ENCODE results near the gene HBEGF. TPM values are rescaled to one million over a fixed set of nuclear protein-coding genes. Genes with fewer than 3 reads are reported as not detected.

The HBEGF gene
- total and polyA plus RNA-seq, 2 experiments from 2014 or later: 6.7 to 7.2 TPM

DNA sequence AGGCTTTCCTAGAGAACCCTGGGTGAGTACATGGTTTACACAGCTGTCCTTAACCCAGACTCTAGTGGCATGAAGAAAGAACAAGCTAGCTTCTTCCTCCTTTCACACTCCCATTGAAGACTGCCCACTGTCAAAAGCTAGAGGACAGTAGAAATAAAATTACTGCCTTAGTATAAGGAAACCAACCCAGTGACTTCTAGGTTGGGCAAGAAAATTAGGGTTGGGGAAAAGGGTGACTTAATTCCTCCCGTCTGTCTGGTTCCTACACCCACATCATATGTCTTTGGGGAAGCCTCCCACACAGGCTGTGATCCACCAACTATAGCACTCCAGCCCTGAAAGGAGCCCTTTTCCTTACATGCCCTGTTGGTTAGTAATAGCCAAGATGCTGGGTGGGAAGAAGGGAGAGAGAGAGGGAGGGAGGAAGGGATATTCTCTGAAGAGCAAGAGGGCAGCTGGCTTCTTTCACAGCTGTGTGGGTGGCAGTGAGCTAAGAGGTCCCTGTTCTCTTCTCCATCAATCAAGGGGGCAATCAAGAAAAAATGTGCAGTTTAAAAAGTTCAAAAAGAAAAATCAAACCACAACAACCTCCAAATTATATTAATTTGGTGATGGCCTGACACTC lies 21.7 kb downstream of the HBEGF start:
- WGBS (ENCODE audit: low lambda C conversion rate, missing lambda C conversion rate): 78% methylated on average over 1 of the region's 1 CpG
- no peaks in the 10 kb centered on the region for H3K79me2 ChIP-seq
- H3K27ac ChIP-seq: no peak overlapping the region
- H3K4me2 ChIP-seq: no peak overlapping the region
- H3K36me3 ChIP-seq (replicated peaks; ENCODE audit: insufficient read depth, low read depth): no peaks in the 10 kb centered on the region
- no peaks in the 10 kb centered on the region for H3K27me3 ChIP-seq
- no peak overlapping the region for H3K4me3 ChIP-seq
- H2AFZ ChIP-seq: no peak overlapping the region
- H3K4me1 ChIP-seq (ENCODE audit: insufficient read depth): peaks cover 15% of the 10 kb centered on the region
- no peaks in the 10 kb centered on the region for H4K20me1 ChIP-seq (ENCODE audit: insufficient read depth, poor library complexity, severe bottlenecking)
- DNase-seq (ENCODE audit: low spot score): no peak
- H3K9me2 ChIP-seq (replicated peaks; ENCODE audit: insufficient read depth): no peaks in the 10 kb centered on the region
- TF ChIP-seq EZH2phosphoT487 (IDR thresholded peaks at IDR 0.05; ENCODE audit: low read depth, severe bottlenecking, unreplicated experiment) (no peak), EZH2 (IDR thresholded peaks at IDR 0.05; ENCODE audit: borderline replicate concordance) (no peak)
- TF ChIP-seq, protein P1, sequence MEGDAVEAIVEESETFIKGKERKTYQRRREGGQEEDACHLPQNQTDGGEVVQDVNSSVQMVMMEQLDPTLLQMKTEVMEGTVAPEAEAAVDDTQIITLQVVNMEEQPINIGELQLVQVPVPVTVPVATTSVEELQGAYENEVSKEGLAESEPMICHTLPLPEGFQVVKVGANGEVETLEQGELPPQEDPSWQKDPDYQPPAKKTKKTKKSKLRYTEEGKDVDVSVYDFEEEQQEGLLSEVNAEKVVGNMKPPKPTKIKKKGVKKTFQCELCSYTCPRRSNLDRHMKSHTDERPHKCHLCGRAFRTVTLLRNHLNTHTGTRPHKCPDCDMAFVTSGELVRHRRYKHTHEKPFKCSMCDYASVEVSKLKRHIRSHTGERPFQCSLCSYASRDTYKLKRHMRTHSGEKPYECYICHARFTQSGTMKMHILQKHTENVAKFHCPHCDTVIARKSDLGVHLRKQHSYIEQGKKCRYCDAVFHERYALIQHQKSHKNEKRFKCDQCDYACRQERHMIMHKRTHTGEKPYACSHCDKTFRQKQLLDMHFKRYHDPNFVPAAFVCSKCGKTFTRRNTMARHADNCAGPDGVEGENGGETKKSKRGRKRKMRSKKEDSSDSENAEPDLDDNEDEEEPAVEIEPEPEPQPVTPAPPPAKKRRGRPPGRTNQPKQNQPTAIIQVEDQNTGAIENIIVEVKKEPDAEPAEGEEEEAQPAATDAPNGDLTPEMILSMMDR (IDR thresholded peaks at IDR 0.05; ENCODE audit: poor library complexity): no peak
- H3K9me3 ChIP-seq (ENCODE audit: low read depth): no peaks in the 10 kb centered on the region

DNA sequence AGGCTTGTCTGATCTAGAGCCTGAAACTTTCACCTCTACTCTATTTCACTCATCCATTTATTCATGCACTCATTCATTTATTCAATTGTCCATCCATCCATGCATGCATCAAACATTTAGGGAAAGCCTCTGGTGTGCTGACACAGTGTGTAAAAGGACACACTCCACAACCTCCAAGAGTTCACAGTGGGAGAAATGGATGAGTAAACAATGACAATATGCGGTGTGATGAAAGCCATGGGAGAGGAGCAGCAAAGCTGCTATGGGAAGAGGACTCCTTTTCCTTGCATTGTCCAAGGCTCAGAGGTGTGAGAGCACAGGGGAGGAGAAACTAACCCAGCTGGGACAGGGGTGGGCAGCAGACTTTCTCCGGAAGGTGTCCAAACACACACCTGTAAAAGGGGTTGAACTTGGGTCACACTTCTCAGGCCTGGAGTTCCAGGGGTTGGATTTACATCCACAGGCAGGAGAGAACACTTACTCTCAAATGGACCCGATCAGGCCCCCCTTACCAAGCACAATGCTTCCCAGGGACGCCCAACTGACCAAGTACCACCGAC lies 22.3 kb downstream of the HBEGF start:
- Histone ChIP-seq H3K4me3 (no peak overlapping the region), H3K4me2 (no peak overlapping the region), H3K79me2 (no peaks in the 10 kb centered on the region), H4K20me1 (ENCODE audit: insufficient read depth, poor library complexity, severe bottlenecking) (no peaks in the 10 kb centered on the region), H3K9me2 (replicated peaks; ENCODE audit: insufficient read depth) (no peaks in the 10 kb centered on the region), H3K9me3 (ENCODE audit: low read depth) (no peaks in the 10 kb centered on the region), H3K4me1 (ENCODE audit: insufficient read depth) (peaks cover 15% of the 10 kb centered on the region), H2AFZ (no peak overlapping the region), H3K27ac (no peak overlapping the region), H3K27me3 (no peaks in the 10 kb centered on the region), H3K36me3 (replicated peaks; ENCODE audit: insufficient read depth, low read depth) (no peaks in the 10 kb centered on the region)
- 80% methylated on average over 5 of the region's 5 CpGs for WGBS (ENCODE audit: low lambda C conversion rate, missing lambda C conversion rate)
- TF ChIP-seq, protein P1 (IDR thresholded peaks at IDR 0.05; ENCODE audit: poor library complexity): no peak
- TF ChIP-seq EZH2 (IDR thresholded peaks at IDR 0.05; ENCODE audit: borderline replicate concordance) (no peak), EZH2phosphoT487 (IDR thresholded peaks at IDR 0.05; ENCODE audit: low read depth, severe bottlenecking, unreplicated experiment) (no peak)
- no peak for DNase-seq (ENCODE audit: low spot score)

DNA sequence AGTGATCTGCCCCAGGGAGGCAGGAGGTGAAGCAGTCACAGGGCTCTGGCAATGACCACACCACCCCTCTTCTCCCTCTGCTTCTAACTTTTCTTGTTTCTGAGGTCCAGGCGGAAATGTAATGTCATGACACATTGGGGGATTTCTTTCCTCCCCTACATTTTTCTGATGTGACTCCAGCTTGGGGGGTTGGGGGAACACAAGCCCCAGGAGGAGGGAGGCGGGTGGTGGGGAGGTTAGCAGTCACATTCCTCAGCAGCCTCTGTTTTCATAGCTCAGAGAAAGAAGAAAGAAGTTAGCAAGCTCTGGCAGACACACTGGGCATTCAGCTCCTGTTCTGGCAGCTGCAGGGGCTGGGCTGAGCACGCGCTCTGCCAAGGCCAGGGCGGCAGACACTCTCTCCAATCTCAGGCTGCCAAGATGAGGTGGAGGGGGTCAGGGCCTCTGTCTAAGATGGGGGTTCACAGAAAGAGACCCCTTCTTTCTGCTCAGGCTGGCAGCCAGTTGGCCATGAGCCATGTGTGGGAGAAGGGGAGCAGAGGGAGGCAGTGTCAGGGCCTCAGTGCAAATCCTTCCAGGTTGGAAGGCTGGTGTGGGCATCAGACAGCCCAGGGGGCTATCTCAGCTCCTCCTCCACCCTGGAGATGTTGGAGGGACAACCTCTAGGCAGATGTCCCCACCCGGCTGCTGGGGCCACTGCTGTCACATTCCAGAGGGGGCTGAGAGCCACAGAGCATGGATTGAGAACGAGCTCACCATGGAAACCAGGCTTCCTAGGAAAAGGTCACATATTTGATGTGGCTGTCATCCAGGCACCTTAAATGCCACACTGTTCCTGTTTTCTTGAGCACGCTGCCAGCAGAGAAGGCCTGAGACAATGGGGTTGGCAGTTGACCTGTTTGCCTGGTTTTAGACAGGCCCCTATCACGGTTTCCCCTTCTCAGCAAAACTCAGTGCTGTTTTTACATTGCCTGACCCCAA lies 23.4 kb downstream of the HBEGF start:
- Histone ChIP-seq H3K9me3 (ENCODE audit: low read depth) (no peaks in the 10 kb centered on the region), H2AFZ (no peak overlapping the region), H3K4me1 (ENCODE audit: insufficient read depth) (peaks cover 14% of the 10 kb centered on the region), H3K27me3 (no peaks in the 10 kb centered on the region), H3K9me2 (replicated peaks; ENCODE audit: insufficient read depth) (no peaks in the 10 kb centered on the region), H3K4me3 (no peak overlapping the region), H3K27ac (no peak overlapping the region), H3K36me3 (replicated peaks; ENCODE audit: insufficient read depth, low read depth) (no peaks in the 10 kb centered on the region), H3K79me2 (no peaks in the 10 kb centered on the region), H4K20me1 (ENCODE audit: insufficient read depth, poor library complexity, severe bottlenecking) (no peaks in the 10 kb centered on the region), H3K4me2 (no peak overlapping the region)
- no peak for TF ChIP-seq EZH2 (IDR thresholded peaks at IDR 0.05; ENCODE audit: borderline replicate concordance)
- TF ChIP-seq EZH2phosphoT487 (IDR thresholded peaks at IDR 0.05; ENCODE audit: low read depth, severe bottlenecking, unreplicated experiment): no peak
- TF ChIP-seq, protein P1 (IDR thresholded peaks at IDR 0.05; ENCODE audit: poor library complexity): no peak
- WGBS (ENCODE audit: low lambda C conversion rate, missing lambda C conversion rate): 76% methylated on average over 9 of the region's 9 CpGs
- peak; percentile 40 for DNase-seq (ENCODE audit: low spot score)
